K562 (cell line): ENCODE data around the gene COA5. TPM values are rescaled to one million over a fixed set of nuclear protein-coding genes. Genes with fewer than 3 reads are reported as not detected.

Experiments
- ATAC-seq: fragments of 200-7000 bp; cut with Tn5 transposase; 3 replicates; pipeline ENCODE4 v1.9.1; 2020; ENCODE audit warnings: moderate library complexity
- BruUV-seq: library from RNA; stranded (reverse); fragments of 400-500 nt; replicated peaks from 2 replicates; lab custom pipeline; 2021; lab: Mats Ljungman, UMichigan
- CTCF ChIA-PET: fragments of 300-600 bp; formaldehyde crosslinking; extraction: SDS; loops from one replicate; lab custom pipeline; 2021; ENCODE audit warnings: low intra/inter-chr PET ratio; lab: Yijun Ruan, JAX
- POLR2A ChIA-PET: fragments of 300-600, 350-650 bp; sonication (Branson Sonifier 250); formaldehyde crosslinking; extraction: SDS; loops from one replicate; lab custom pipeline; 2021; ENCODE audit warnings: antibody characterized with exemption, inconsistent platforms; lab: Yijun Ruan, JAX
- DNase-seq, 4 experiments: peaks; one replicate each; pipeline versions ENCODE4 v3.0.0 to v3.0.0-alpha.2; 2011 to 2018; ENCODE audit warnings: low spot score in 3 of 4, mixed read lengths in 3 of 4; ENCODE audit errors: extremely low read depth in 1 of 4
- FAIRE-seq: peaks from 2 replicates; lab custom pipeline; 2011; peaks lifted over from hg19 to GRCh38; lab: Jason Lieb, UNC
- H2AFZ ChIP-seq: 2 replicates; pipeline ENCODE4 v1.6.0; 2011; ENCODE audit warnings: low read depth, low read length, control low read depth, inconsistent platforms
- H3K27ac ChIP-seq: fragments of 200-600 bp; 3 replicates; pipeline ENCODE4 v1.8.0; 2011; ENCODE audit warnings: low read depth, mild to moderate bottlenecking, control low read depth, inconsistent platforms, low read length, moderate library complexity, mixed read lengths; ENCODE audit errors: extremely low read depth
- H3K27me3 ChIP-seq, 2 experiments: fragments of 300-600 bp in 1 of 2; 2 replicates in 1 of 2; 3 replicates in 1 of 2; pipeline versions ENCODE4 v1.6.0 to v1.8.0; 2011; ENCODE audit warnings: inconsistent platforms in 2 of 2, low read length in 2 of 2, mild to moderate bottlenecking in 1 of 2, mixed read lengths in 1 of 2, moderate library complexity in 1 of 2; ENCODE audit not compliant: control insufficient read depth in 2 of 2, insufficient read depth in 2 of 2
- H3K36me3 ChIP-seq: fragments of 300-600 bp; 3 replicates; pipeline ENCODE4 v1.8.0; 2011; ENCODE audit warnings: mild to moderate bottlenecking, low read length, inconsistent platforms; ENCODE audit not compliant: control insufficient read depth, insufficient read depth
- H3K4me1 ChIP-seq, 2 experiments: fragments of 200-600 bp in 1 of 2; replicated peaks in 1 of 2; 2 replicates in 1 of 2; 3 replicates in 1 of 2; pipeline versions ENCODE4 v1.5.1 to v1.8.0; 2011; ENCODE audit warnings: inconsistent platforms in 2 of 2, low read length in 2 of 2, mild to moderate bottlenecking in 1 of 2, mixed read lengths in 1 of 2, moderate library complexity in 1 of 2; ENCODE audit not compliant: control insufficient read depth in 2 of 2, insufficient read depth in 2 of 2
- H3K4me2 ChIP-seq: 2 replicates; pipeline ENCODE4 v1.6.1; 2011; ENCODE audit warnings: low read length, control low read depth, inconsistent platforms, mixed read lengths; ENCODE audit not compliant: insufficient read depth
- H3K4me3 ChIP-seq: fragments of 200-600 bp; sonication (generic), shearing (Covaris generic); 2 replicates; pipeline ENCODE4 v1.5.1; 2016; ENCODE audit warnings: control low read depth, inconsistent platforms
- H3K79me2 ChIP-seq: fragments of 200-600 bp; 3 replicates; pipeline ENCODE4 v1.8.0; 2011; ENCODE audit warnings: low read length, inconsistent platforms; ENCODE audit not compliant: control insufficient read depth, insufficient read depth
- H3K9ac ChIP-seq, 2 experiments: 2 replicates each; pipeline versions ENCODE4 v1.6.0 to v1.6.1; 2011; ENCODE audit warnings: low read depth in 2 of 2, low read length in 2 of 2, control low read depth in 1 of 2, inconsistent platforms in 1 of 2, mild to moderate bottlenecking in 1 of 2, mixed read lengths in 1 of 2; ENCODE audit not compliant: insufficient read depth in 1 of 2
- H3K9me1 ChIP-seq: one replicate; pipeline ENCODE4 v1.6.0; 2011; ENCODE audit warnings: inconsistent platforms, mild to moderate bottlenecking, low read length, moderate library complexity; ENCODE audit not compliant: control insufficient read depth, insufficient read depth
- H3K9me3 ChIP-seq: replicated peaks from 2 replicates; pipeline ENCODE4 v1.5.1; 2011; ENCODE audit warnings: low read depth, low read length, inconsistent platforms; ENCODE audit not compliant: control insufficient read depth, insufficient read depth
- H4K20me1 ChIP-seq: replicated peaks from 2 replicates; pipeline ENCODE4 v1.6.1; 2011; ENCODE audit warnings: low read length, inconsistent platforms, mixed read lengths; ENCODE audit not compliant: control insufficient read depth, insufficient read depth
- CBX5 ChIP-seq: IDR thresholded peaks from 2 replicates; pipeline ENCODE4 v1.6.1; 2014; ENCODE audit warnings: low read depth, borderline replicate concordance
- DIDO1 ChIP-seq: fragments of 450-650 bp; IDR thresholded peaks from 2 replicates; pipeline ENCODE4 v1.6.1; 2016; ENCODE audit warnings: low read depth, missing biosample characterization, missing genetic modification characterization
- FOS ChIP-seq: IDR thresholded peaks from 3 replicates; pipeline ENCODE4 v1.6.1; 2011; ENCODE audit not compliant: insufficient read length; ENCODE audit errors: extremely low read depth
- FOXP1 ChIP-seq: sonication (generic); formaldehyde crosslinking; IDR thresholded peaks from 2 replicates; pipeline ENCODE4 v1.8.0; 2022; ENCODE audit warnings: mild to moderate bottlenecking, missing genetic modification reagents
- GATAD2A ChIP-seq: fragments of 450-650 bp; IDR thresholded peaks from 2 replicates; pipeline ENCODE4 v1.6.1; 2017
- HCFC1 ChIP-seq: IDR thresholded peaks from 2 replicates; pipeline ENCODE4 v1.6.1; 2012; ENCODE audit warnings: low read depth, low read length, improper control_type of control experiment
- RAD21 ChIP-seq, 2 experiments: fragments of 250-450 bp in 1 of 2; fragments of 450-650 bp in 1 of 2; sonication (Bioruptor Pico) in 1 of 2; formaldehyde crosslinking in 1 of 2; IDR thresholded peaks in 1 of 2; conservative IDR thresholded peaks in 1 of 2; 2 replicates each; pipeline versions ENCODE4 v1.4.0 to v1.8.0; 2020 to 2022; ENCODE audit warnings: mild to moderate bottlenecking in 2 of 2, moderate library complexity in 1 of 2
- RBM14 ChIP-seq: fragments of 200-400 bp; formaldehyde crosslinking; IDR thresholded peaks from 2 replicates; pipeline ENCODE4 v1.6.1; 2018; ENCODE audit warnings: low read depth, mild to moderate bottlenecking, low read length, moderate library complexity, borderline replicate concordance; ENCODE audit not compliant: insufficient read depth
- RBM25 ChIP-seq: fragments of 200-400 bp; formaldehyde crosslinking; IDR thresholded peaks from 2 replicates; pipeline ENCODE4 v1.6.1; 2018; ENCODE audit warnings: low read length, low read depth, moderate library complexity; ENCODE audit not compliant: severe bottlenecking
- TARDBP ChIP-seq: fragments of 450-650 bp; IDR thresholded peaks from 2 replicates; pipeline ENCODE4 v1.6.1; 2016
- ZNF324 ChIP-seq: fragments of 250-450 bp; sonication (Bioruptor Pico); IDR thresholded peaks from 2 replicates; pipeline ENCODE4 v1.4.0; 2020; ENCODE audit warnings: mild to moderate bottlenecking
- ZNF436 ChIP-seq: fragments of 250-450, 450-650 bp; sonication (Bioruptor Pico); formaldehyde crosslinking; IDR thresholded peaks from 2 replicates; pipeline ENCODE4 v1.7.0; 2020; ENCODE audit warnings: mild to moderate bottlenecking
- ZNF583 ChIP-seq: fragments of 250-450 bp; sonication (Bioruptor Pico); IDR thresholded peaks from 2 replicates; pipeline ENCODE4 v1.4.0; 2020
- WGBS: fragments of 100-300 bp; shearing (Covaris generic); methylation state at CpG from one replicate; pipeline ENCODE4 v1.1.6; 2016; ENCODE audit warnings: low coverage, mixed read lengths; ENCODE audit not compliant: insufficient coverage; ENCODE audit errors: missing lambda C conversion rate; 5-methylcytosine and 5-hydroxymethylcytosine counted together
- in situ Hi-C: fragments of 300-500 bp; cut with MboI; formaldehyde crosslinking; loops from 4 replicates; pipeline ENCODE4 v1.15.0; 2018; ENCODE audit warnings: inconsistent platforms, mixed read lengths
- intact Hi-C: fragments of 100-400 bp; cut with micrococcal nuclease; formaldehyde crosslinking; loops from 2 replicates; pipeline ENCODE4 v1.14.2; 2022
- polyA plus RNA-seq, 8 experiments: library from polyadenylated mRNA; depleted of rRNA in 4 of 8; stranded (reverse) in 5 of 8; unstranded in 3 of 8; fragments of >200 nt; fragmentation: Nextera tagmentation in 2 of 8; fragmentation: Illumina TruSeq in 1 of 8; extraction: Ambion mirVana in 2 of 8; extraction: Trizol in 1 of 8; gene quantifications; 2 replicates each; pipeline versions ENCODE4 v1.2.1 to v1.2.3, GENCODE V29; 2011 to 2014; ENCODE audit warnings: inconsistent platforms in 1 of 8, missing spikeins in 1 of 8
- total RNA-seq, 7 experiments: library from RNA; depleted of rRNA in 6 of 7; stranded (reverse); fragments of >200 nt in 6 of 7; fragmentation: Illumina TruSeq in 2 of 7; extraction: Trizol in 2 of 7; gene quantifications; 2 replicates each; pipeline versions ENCODE4 v1.2.1 to v1.2.3, GENCODE V29; 2011 to 2021; ENCODE audit warnings: low replicate concordance in 1 of 7
- TF ChIP-seq, protein P1 (sequence below): fragments of 450-650 bp; formaldehyde crosslinking; IDR thresholded peaks from 2 replicates; pipeline ENCODE4 v1.4.0; 2020; ENCODE audit warnings: mild to moderate bottlenecking, mixed read lengths
- TF ChIP-seq, protein P2 (sequence below), 2 experiments: fragments of 450-650 bp; IDR thresholded peaks; 2 replicates each; pipeline ENCODE4 v1.6.1; 2018; ENCODE audit warnings: mild to moderate bottlenecking in 2 of 2, low read depth in 1 of 2; ENCODE audit not compliant: partially characterized antibody in 2 of 2
- TF ChIP-seq, protein P3 (sequence below): fragments of 450-650 bp; IDR thresholded peaks from 2 replicates; pipeline ENCODE4 v1.6.1; 2014; ENCODE audit warnings: low read depth, mild to moderate bottlenecking, moderate library complexity, borderline replicate concordance

Gene COA5
- total and polyA plus RNA-seq, 9 of the 15 experiments (the other 6 are each of a cell fraction or from before 2014, with no cell fraction given): 17.9 to 77.6 (median 33.4) TPM

DNA sequence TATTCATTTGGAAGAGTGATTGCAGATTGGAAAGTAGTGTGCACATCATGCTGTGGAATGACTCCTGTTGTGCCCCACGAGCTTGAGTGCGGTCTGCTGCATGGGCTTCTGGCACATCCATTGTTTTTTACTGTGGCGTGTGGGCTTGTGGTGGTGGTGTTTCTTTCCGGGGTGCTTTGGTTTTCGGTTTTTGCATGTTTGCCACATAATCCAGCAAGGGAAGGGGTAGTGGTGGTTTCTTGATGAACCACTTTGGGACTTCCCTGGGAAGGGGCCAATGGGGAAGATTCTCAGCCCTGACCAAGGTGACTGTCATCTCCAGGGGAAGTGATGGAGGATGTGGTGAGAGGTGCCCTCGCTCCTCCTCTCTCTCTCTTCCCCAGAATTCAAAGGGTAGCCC lies 57.0 kb downstream of the COA5 start (continued):
- TF ChIP-seq RBM14: no peak
- no peak for TF ChIP-seq RAD21 (CRISPR knock-in tag; conservative IDR thresholded peaks at IDR 0.05 in 1 of 2, IDR thresholded peaks at IDR 0.05 in 1 of 2)
- TF ChIP-seq, protein P1, sequence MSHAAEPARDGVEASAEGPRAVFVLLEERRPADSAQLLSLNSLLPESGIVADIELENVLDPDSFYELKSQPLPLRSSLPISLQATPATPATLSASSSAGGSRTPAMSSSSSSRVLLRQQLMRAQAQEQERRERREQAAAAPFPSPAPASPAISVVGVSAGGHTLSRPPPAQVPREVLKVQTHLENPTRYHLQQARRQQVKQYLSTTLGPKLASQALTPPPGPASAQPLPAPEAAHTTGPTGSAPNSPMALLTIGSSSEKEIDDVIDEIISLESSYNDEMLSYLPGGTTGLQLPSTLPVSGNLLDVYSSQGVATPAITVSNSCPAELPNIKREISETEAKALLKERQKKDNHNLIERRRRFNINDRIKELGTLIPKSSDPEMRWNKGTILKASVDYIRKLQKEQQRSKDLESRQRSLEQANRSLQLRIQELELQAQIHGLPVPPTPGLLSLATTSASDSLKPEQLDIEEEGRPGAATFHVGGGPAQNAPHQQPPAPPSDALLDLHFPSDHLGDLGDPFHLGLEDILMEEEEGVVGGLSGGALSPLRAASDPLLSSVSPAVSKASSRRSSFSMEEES: no peak
- no peak for TF ChIP-seq CBX5
- no peak for TF ChIP-seq GATAD2A
- TF ChIP-seq TARDBP: no peak
- no peak for TF ChIP-seq FOXP1 (CRISPR knock-in tag)
- TF ChIP-seq FOS: no peak
- no peak for TF ChIP-seq ZNF436 (CRISPR knock-in tag)
- TF ChIP-seq ZNF583 (CRISPR knock-in tag): no peak

DNA sequence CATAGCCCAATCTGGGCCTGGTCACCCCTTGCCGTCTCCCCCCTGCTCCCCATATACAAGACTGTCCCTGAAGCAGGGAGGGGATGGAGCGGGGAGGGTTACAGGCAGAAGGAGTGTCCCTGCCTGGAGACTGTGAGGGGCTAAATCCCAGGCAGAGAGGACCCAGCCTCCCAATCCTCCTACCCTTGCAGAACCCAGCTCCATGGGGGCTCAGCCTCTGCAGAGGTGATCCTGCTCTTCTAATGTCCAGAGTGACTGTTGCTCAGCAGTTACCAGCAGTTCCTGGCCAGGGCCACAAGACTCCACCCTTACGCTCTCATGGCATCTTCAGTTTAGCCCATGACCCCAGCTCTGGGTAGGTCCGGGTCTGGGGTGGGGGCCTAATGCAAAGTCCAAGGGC lies 58.1 kb downstream of the COA5 start:
- in situ Hi-C loops: no loop called here
- H3K4me2 ChIP-seq: no peak overlapping the region
- peaks cover 9 to 11% of the 10 kb centered on the region in 2 experiments; a peak in 4 of 5 replicates for H3K4me1 ChIP-seq
- CTCF ChIA-PET: no interaction called here
- FAIRE-seq (no peak), DNase-seq (no peak), ATAC-seq (no peak)
- H3K27ac ChIP-seq: no peak overlapping the region
- WGBS: 94% methylated on average over 4 of the region's 4 CpGs
- no peaks in the 10 kb centered on the region for H3K9me3 ChIP-seq
- H3K79me2 ChIP-seq: no peaks in the 10 kb centered on the region
- peaks cover 37% of the 10 kb centered on the region; the same call in 1 of the 3 replicates for H3K36me3 ChIP-seq
- H3K9me1 ChIP-seq: peaks cover 5% of the 10 kb centered on the region
- no peak overlapping the region for H3K4me3 ChIP-seq
- peak overlapping the region in 1 of 2 experiments; percentile 12; a peak in 1 of 4 replicates for H3K9ac ChIP-seq
- no peaks in the 10 kb centered on the region; the same call in 1 of the 2 replicates for H4K20me1 ChIP-seq
- H2AFZ ChIP-seq: no peak overlapping the region
- intact Hi-C loops: no loop called here
- POLR2A ChIA-PET: no interaction called here
- no peaks in the 10 kb centered on the region for H3K27me3 ChIP-seq
- no TSS peak for BruUV-seq
- TF ChIP-seq RBM25: no peak
- TF ChIP-seq, protein P2, sequence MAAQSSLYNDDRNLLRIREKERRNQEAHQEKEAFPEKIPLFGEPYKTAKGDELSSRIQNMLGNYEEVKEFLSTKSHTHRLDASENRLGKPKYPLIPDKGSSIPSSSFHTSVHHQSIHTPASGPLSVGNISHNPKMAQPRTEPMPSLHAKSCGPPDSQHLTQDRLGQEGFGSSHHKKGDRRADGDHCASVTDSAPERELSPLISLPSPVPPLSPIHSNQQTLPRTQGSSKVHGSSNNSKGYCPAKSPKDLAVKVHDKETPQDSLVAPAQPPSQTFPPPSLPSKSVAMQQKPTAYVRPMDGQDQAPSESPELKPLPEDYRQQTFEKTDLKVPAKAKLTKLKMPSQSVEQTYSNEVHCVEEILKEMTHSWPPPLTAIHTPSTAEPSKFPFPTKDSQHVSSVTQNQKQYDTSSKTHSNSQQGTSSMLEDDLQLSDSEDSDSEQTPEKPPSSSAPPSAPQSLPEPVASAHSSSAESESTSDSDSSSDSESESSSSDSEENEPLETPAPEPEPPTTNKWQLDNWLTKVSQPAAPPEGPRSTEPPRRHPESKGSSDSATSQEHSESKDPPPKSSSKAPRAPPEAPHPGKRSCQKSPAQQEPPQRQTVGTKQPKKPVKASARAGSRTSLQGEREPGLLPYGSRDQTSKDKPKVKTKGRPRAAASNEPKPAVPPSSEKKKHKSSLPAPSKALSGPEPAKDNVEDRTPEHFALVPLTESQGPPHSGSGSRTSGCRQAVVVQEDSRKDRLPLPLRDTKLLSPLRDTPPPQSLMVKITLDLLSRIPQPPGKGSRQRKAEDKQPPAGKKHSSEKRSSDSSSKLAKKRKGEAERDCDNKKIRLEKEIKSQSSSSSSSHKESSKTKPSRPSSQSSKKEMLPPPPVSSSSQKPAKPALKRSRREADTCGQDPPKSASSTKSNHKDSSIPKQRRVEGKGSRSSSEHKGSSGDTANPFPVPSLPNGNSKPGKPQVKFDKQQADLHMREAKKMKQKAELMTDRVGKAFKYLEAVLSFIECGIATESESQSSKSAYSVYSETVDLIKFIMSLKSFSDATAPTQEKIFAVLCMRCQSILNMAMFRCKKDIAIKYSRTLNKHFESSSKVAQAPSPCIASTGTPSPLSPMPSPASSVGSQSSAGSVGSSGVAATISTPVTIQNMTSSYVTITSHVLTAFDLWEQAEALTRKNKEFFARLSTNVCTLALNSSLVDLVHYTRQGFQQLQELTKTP (IDR thresholded peaks at IDR 0.05; ENCODE audit: low read depth in 1 of 2, partially characterized antibody in 2 of 2): no peak
- no peak for TF ChIP-seq ZNF324 (CRISPR knock-in tag)
- TF ChIP-seq HCFC1: no peak
- no peak for TF ChIP-seq DIDO1 (tag)
- TF ChIP-seq, protein P3, sequence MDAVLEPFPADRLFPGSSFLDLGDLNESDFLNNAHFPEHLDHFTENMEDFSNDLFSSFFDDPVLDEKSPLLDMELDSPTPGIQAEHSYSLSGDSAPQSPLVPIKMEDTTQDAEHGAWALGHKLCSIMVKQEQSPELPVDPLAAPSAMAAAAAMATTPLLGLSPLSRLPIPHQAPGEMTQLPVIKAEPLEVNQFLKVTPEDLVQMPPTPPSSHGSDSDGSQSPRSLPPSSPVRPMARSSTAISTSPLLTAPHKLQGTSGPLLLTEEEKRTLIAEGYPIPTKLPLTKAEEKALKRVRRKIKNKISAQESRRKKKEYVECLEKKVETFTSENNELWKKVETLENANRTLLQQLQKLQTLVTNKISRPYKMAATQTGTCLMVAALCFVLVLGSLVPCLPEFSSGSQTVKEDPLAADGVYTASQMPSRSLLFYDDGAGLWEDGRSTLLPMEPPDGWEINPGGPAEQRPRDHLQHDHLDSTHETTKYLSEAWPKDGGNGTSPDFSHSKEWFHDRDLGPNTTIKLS: no peak
